Activated T-helper 1 cell treated with anti-CD3 and anti-CD28 coated beads, Interleukin-12 subunit alpha, Interleukin-12 subunit beta, Interleukin-2, Interleukin-4 antibody, amounts not matched to agents 30 ng/mL and 10 ng/mL and 1 ng/mL, durations not matched to agents 14 hours and 24 hours and 36 hours (primary cell): ENCODE data around the gene PLAAT4. TPM values are rescaled to one million over a fixed set of nuclear protein-coding genes. Genes with fewer than 3 reads are reported as not detected.

Experiments
- DNase-seq: peaks from one replicate; pipeline ENCODE4 v3.0.0; 2021; ENCODE audit warnings: low spot score
- H3K27ac Mint-ChIP-seq: one replicate; pipeline ENCODE4 v1.8.0; 2021; ENCODE audit warnings: mild to moderate bottlenecking, mixed read lengths
- H3K27me3 Mint-ChIP-seq: one replicate; pipeline ENCODE4 v1.8.0; 2022; ENCODE audit warnings: mild to moderate bottlenecking, moderate library complexity, mixed read lengths; ENCODE audit not compliant: insufficient read depth
- H3K36me3 Mint-ChIP-seq: one replicate; pipeline ENCODE4 v1.8.0; 2021; ENCODE audit warnings: low read depth, mixed read lengths
- H3K4me1 Mint-ChIP-seq: one replicate; pipeline ENCODE4 v1.8.0; 2021; ENCODE audit warnings: low read depth, mixed read lengths
- H3K4me3 Mint-ChIP-seq: one replicate; pipeline ENCODE4 v1.8.0; 2021; ENCODE audit warnings: mild to moderate bottlenecking, moderate library complexity, mixed read lengths
- H3K9me3 Mint-ChIP-seq: one replicate; pipeline ENCODE4 v1.8.0; 2021; ENCODE audit warnings: mixed read lengths
- intact Hi-C: fragments of 100-400 bp; cut with micrococcal nuclease; formaldehyde crosslinking; loops from one replicate; pipeline ENCODE4 v1.15.1; 2024
- total RNA-seq: library from RNA; stranded (reverse); gene quantifications from 2 replicates; pipeline ENCODE4 v1.2.3, GENCODE V29; 2022

PLAAT4 gene
- total RNA-seq, 1 donor from 2014 or later, result 11.8 TPM

DNA sequence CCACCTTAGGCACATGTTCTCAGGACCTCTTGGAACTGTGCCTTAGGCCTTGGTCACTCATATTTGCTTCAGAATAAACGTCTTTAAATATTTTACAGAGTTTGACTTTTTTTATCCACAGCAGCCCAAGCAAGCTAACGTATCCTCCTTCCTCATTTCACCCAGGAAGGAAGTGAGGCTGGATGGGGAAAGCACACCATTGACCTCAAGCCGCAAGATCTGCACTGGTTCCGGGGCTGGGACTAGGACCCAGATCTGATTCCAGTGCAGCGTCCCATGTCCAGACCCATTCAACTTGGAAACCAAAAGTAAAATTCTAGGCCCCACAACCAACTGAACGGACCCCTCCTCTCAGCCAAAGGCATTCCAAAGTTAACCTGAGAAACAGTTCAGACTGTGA is 33.1 kb upstream of the PLAAT4 start:
- intact Hi-C loops, result no loop called here
- Mint-ChIP-seq H3K4me3 (no peak overlapping the region), H3K4me1 (no peaks in the 10 kb centered on the region), H3K27ac (no peak overlapping the region), H3K9me3 (peaks cover 22% of the 10 kb centered on the region), H3K36me3 (peaks cover 6% of the 10 kb centered on the region), H3K27me3 (peaks cover 8% of the 10 kb centered on the region)
- DNase-seq, result no peak

DNA sequence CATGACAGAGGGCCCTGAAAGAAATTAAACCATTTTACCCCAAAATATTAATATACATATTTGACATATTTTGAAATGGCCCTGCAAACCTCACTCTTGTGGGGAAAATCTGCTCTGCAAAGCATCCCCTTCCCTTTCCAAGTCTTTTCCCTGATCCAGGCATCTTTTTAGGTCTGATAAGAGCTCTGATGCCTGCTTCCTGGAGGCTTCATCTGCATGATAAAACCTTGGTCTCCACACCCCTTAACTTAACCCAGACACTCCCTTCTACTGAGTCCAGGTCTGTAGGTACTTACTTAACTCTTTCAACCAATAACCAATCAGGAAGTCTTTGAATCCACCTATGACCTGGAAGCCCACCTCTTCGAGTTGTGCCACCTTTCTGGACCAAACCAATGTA is 32.6 kb upstream of the PLAAT4 start:
- H3K36me3 Mint-ChIP-seq, result peaks cover 6% of the 10 kb centered on the region
- intact Hi-C loops, result no loop called here
- H3K9me3 Mint-ChIP-seq, result peaks cover 18% of the 10 kb centered on the region
- no peak overlapping the region for H3K27ac Mint-ChIP-seq
- DNase-seq, result no peak
- peaks cover 4% of the 10 kb centered on the region for H3K27me3 Mint-ChIP-seq
- H3K4me1 Mint-ChIP-seq, result no peaks in the 10 kb centered on the region
- H3K4me3 Mint-ChIP-seq, result no peak overlapping the region

DNA sequence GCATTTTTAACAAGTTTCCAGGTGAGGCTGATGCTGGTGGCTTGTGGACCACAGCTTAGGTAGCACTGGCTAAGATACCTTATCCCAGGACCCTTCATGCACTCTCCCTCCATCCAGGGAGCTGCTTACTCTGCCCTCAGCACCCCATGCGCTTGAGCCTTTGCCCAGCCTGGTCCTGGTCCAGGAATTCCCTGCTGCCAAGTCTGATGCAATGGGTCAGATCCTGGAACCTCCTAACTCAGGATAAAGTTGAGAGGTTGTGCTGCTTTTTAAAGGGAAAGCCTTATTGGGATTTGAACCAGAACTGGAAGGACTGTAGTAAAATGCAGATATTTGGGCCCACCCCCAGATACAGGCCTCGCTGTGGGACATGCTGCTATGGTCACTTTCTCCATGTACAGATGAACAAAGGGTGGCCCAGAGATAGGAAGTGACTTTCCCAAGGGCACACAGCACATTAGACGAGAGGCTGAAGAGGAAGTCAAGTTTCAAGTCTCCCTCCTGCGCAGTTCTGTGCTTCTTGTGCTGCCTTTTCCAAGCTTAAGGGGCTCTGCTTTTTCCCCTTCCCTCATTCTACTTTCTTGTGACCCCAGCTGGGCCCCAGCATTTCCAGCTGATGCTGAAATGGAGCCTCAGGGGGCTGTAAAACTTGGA is 31.5 kb upstream of the PLAAT4 start:
- H3K9me3 Mint-ChIP-seq, result peaks cover 13% of the 10 kb centered on the region
- DNase-seq, result no peak
- H3K27me3 Mint-ChIP-seq, result peaks cover 4% of the 10 kb centered on the region
- no peak overlapping the region for H3K27ac Mint-ChIP-seq
- H3K4me1 Mint-ChIP-seq, result no peaks in the 10 kb centered on the region
- intact Hi-C loops, result no loop called here
- H3K36me3 Mint-ChIP-seq, result peaks cover 6% of the 10 kb centered on the region
- no peak overlapping the region for H3K4me3 Mint-ChIP-seq

DNA sequence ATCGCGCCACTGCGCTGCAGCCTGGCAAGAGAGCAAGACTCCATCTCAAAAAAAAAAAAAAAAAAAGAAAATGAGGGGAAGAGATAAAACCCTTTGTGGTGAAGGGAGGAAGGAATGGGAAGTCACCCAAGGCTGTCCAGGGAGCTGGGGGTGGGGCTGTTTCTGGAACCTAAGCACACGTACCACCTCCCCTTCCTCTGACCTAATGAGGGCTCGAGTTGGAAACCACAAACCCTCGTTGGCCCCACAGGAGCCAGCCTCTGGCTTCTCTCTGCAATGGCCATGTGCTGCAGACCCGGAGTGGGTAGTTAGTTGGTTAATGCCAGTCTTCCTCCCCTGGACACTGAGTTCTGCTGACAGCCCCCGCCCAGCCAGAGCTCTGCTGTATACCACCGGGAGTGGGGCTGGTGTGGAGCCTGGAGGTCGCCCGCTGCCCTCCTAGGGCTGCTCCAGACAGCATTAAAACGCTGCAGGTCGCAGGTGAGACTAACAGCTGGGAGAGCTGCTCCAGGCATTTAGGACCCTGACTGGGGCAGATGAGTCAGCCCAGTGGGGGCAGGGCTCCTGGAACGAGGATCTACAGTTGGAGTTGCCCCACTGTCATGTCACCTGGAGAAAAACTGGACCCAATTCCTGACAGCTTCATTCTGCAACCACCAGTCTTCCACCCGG is 30.6 kb upstream of the PLAAT4 start, which contains the start of gene LGALS12:
Gene LGALS12 (plus strand): TSS at position 228 of the 672 bp plus-strand sequence. CDS start 375 bp downstream, at position 603.
- DNase-seq, result no peak
- Mint-ChIP-seq H3K4me3 (no peak within 1 kb of the TSS), H3K9me3 (peaks cover 3% of the 10 kb centered on the region), H3K36me3 (peaks cover 2% of the 10 kb centered on the region), H3K27me3 (peaks cover 4% of the 10 kb centered on the region), H3K4me1 (no peaks in the 10 kb centered on the region), H3K27ac (no peak within 1 kb of the TSS)
- intact Hi-C loops, result no loop called here

DNA sequence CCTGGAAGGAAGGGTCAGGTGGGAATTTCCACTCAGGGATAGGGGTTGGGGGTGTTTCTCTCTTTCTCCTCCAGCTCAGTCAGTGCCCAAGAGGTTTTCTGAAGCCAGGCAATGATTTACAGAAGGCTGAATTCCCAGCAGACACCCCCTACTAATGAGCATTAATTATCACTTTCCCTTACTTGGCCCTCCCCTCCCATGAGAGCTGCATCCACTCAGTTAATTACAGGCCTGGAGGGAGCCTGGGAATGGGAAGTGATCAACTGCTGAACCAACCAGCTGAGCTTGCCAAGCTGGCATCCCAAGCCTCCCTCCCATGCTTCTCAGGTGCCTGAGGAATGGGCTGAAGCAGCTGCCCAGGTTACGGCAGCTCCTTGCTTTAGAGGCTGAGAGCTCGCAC is 29.7 kb upstream of the PLAAT4 start:
- Mint-ChIP-seq H3K36me3 (peaks cover 2% of the 10 kb centered on the region), H3K27me3 (peaks cover 4% of the 10 kb centered on the region), H3K27ac (no peak overlapping the region), H3K4me3 (no peak overlapping the region), H3K9me3 (no peaks in the 10 kb centered on the region), H3K4me1 (no peaks in the 10 kb centered on the region)
- DNase-seq, result no peak
- intact Hi-C loops, result no loop called here

DNA sequence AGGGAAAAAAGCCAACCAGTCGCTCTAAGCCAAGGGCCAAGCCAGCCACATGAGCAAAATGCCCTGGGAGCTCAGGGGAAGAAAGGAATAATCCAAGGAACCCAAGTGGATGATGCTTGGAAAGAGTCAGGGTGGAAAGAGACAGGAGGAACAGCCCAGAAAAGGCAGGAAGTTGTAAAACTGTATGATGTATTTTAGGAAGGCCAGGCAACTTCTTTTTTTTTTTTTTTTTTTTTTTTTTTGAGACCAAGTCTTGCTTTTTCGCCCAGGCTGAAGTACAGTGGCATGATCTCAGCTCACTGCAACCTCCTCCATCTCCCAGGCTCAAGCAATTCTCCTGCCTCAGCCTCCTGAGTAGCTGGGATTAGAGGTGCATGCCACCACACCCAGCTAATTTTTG is 29.1 kb upstream of the PLAAT4 start:
- H3K27ac Mint-ChIP-seq, result no peak overlapping the region
- H3K27me3 Mint-ChIP-seq, result peaks cover 4% of the 10 kb centered on the region
- H3K9me3 Mint-ChIP-seq, result no peaks in the 10 kb centered on the region
- no peaks in the 10 kb centered on the region for H3K4me1 Mint-ChIP-seq
- no peak for DNase-seq
- intact Hi-C loops, result no loop called here
- no peaks in the 10 kb centered on the region for H3K36me3 Mint-ChIP-seq
- no peak overlapping the region for H3K4me3 Mint-ChIP-seq

DNA sequence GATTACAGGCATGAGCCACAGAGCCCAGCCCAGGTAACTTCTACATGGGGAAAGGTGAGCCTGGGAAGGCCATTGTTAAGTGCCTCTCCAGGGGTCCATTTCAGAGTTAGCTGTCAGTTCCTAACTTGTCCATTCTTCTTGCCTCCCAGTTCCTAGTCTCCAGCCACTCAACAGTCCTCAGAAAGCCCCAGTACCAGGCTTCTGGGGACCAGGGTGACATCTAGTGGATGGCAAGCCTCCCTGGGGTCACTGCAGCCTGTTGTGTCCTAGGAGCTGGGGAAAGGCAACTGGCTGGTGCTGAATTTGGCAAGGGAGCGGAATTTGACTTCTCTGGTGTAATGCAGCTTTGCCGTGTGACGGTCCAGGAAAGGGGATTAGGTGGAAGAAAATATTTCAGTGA is 28.6 kb upstream of the PLAAT4 start:
- Mint-ChIP-seq H3K27me3 (peaks cover 4% of the 10 kb centered on the region), H3K9me3 (no peaks in the 10 kb centered on the region), H3K4me1 (no peaks in the 10 kb centered on the region), H3K4me3 (no peak overlapping the region), H3K27ac (no peak overlapping the region), H3K36me3 (no peaks in the 10 kb centered on the region)
- DNase-seq, result no peak
- intact Hi-C loops, result no loop called here

DNA sequence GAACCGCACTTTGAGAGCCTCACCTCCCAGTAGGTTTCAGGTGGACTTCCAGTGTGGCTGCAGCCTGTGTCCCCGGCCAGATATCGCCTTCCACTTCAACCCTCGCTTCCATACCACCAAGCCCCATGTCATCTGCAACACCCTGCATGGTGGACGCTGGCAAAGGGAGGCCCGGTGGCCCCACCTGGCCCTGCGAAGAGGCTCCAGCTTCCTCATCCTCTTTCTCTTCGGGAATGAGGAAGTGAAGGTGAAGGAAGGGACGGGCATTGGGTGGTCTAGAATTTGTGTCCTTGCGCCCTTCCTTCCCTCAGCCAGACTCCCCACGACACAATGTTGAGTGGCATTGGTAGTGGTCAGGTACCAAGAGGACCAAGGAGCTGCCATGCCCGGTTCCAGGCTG is 27.9 kb upstream of the PLAAT4 start:
- Mint-ChIP-seq H3K27me3 (peaks cover 4% of the 10 kb centered on the region), H3K4me3 (no peak overlapping the region), H3K27ac (no peak overlapping the region), H3K36me3 (no peaks in the 10 kb centered on the region), H3K9me3 (no peaks in the 10 kb centered on the region), H3K4me1 (no peaks in the 10 kb centered on the region)
- intact Hi-C loops, result no loop called here
- no peak for DNase-seq

DNA sequence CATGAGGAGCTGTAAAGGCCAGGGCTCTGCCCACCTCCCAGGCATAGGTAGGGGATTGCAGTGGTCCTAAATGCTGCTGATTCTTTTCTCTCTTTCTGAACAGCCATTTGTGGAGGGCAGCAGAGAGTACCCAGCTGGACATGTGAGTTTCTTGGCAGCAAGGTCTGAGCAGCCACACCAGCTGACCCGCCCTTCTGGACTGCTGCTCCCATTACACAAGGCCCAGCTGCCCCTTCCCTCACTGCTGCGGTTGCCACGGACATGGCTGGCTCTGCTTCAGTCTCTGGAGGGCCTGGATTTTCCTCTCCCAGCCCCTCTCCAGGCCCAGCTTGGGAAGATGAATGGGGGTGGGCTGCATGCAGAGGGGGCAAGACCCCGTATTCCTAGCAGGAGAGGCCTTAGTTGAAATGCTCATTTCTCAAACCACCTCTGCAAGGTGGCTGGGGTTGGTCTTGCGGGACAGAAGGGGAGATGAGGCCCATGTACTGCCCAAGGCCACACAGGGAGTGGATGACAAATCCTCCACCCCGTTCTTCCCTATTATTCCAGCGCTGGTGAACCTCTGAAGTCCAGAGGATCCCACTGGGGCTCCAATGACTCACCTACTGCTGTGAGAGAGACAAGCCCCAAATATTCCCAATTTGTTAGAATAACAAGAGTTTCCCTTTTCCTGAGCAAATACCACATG is 26.1 kb upstream of the PLAAT4 start:
- Mint-ChIP-seq H3K27ac (no peak overlapping the region), H3K4me1 (no peaks in the 10 kb centered on the region), H3K27me3 (peaks cover 4% of the 10 kb centered on the region), H3K36me3 (no peaks in the 10 kb centered on the region), H3K9me3 (no peaks in the 10 kb centered on the region), H3K4me3 (no peak overlapping the region)
- no peak for DNase-seq
- intact Hi-C loops, result no loop called here

DNA sequence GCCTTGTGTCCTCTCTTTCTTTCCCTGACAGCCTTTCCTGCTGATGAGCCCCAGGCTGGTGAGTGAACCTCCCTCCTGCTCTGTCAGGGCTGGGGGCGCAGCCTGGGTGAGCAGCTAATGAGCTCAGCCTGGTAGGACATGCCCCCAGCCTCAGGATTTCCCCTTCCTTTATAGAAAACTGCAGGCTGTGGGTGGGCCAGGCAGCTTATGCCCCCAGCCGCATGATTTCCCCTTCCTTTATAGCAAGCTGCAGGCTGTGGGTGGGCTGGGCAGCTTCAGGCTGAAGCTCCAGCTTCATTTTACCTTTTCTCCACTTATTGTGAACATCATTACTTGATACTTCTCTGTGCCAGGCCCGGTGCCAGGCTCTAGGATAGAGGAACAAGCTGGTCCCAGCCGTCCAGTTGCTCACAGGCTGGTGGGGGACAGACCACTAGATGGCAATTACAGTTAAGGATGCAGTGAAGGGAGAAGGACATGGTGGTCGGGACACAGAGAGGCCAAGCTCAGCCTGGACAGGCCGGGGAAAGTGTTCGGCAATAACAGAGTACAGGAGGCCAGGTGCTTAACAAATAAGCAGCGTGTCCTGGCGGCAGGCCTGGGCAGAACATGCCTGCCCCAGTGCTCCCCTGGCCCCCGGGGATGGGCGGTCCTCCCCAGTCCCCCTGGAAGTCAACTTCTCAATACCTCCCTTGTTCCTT is 25.4 kb upstream of the PLAAT4 start:
- H3K4me1 Mint-ChIP-seq, result no peaks in the 10 kb centered on the region
- peaks cover 4% of the 10 kb centered on the region for H3K27me3 Mint-ChIP-seq
- intact Hi-C loops, result no loop called here
- no peak overlapping the region for H3K27ac Mint-ChIP-seq
- H3K9me3 Mint-ChIP-seq, result no peaks in the 10 kb centered on the region
- no peak overlapping the region for H3K4me3 Mint-ChIP-seq
- DNase-seq, result no peak
- no peaks in the 10 kb centered on the region for H3K36me3 Mint-ChIP-seq

DNA sequence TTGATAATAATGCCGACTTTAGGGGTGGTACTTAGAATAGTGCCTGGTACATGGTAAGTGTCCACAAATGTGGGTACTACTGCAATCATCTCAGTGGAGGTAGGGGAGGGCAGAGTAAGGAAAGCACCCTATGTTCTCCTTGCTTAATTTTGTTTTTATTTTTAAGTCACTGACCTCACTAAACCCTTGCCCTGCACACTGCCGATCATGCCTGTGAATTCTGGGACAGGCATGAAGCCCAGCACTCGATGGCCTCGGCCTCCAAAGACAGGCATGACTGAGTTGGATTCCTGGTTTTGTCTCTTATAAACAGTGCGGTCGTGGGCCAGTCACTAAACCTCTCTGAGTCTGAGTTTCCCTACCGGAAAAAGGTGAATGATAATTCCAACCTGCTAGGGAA is 23.8 kb upstream of the PLAAT4 start:
- Mint-ChIP-seq H3K27me3 (peaks cover 4% of the 10 kb centered on the region), H3K27ac (no peak overlapping the region), H3K9me3 (no peaks in the 10 kb centered on the region), H3K36me3 (no peaks in the 10 kb centered on the region), H3K4me1 (no peaks in the 10 kb centered on the region), H3K4me3 (no peak overlapping the region)
- intact Hi-C loops, result no loop called here
- no peak for DNase-seq

DNA sequence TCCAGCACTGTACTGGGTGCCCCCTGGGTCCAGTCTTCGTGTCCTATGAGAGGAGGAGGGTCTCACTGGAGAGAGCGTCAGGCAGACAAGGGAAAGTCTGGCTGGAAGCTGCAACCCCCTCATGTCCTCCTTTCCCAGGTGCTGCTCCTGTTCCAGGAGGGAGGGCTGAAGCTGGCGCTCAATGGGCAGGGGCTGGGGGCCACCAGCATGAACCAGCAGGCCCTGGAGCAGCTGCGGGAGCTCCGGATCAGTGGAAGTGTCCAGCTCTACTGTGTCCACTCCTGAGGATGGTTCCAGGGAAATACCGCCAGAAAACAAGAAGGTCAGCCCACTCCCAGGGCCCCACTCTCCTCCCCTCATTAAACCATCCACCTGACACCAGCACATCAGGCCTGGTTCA is 20.5 kb upstream of the PLAAT4 start:
- intact Hi-C loops, result no loop called here

DNA sequence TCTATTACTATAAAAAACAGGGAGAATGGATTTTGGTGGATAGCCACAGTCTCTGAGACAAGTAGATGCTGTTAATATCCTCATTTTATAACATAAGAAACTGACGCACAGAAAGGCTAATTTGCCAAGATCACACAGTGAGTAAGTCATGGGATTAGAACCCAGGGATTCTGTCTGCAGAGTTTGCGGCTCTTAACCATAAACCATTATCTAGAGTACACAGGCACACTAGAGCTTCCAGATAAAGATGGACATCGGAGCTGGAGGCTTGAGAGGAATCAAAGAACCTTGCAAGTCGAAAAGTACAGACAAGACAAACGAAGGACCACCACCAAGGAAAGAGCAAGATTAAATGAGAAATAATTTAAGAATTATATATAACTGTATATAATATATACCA is 19.5 kb upstream of the PLAAT4 start:
- peaks cover 8% of the 10 kb centered on the region for H3K27me3 Mint-ChIP-seq
- intact Hi-C loops, result no loop called here
- no peaks in the 10 kb centered on the region for H3K36me3 Mint-ChIP-seq

More for the DNA sequence above, 20.5 kb upstream of the PLAAT4 start:
- no peak overlapping the region for H3K27ac Mint-ChIP-seq
- no peak overlapping the region for H3K4me3 Mint-ChIP-seq
- no peak for DNase-seq
- H3K9me3 Mint-ChIP-seq, result no peaks in the 10 kb centered on the region
- peaks cover 8% of the 10 kb centered on the region for H3K27me3 Mint-ChIP-seq
- H3K36me3 Mint-ChIP-seq, result no peaks in the 10 kb centered on the region
- peaks cover 12% of the 10 kb centered on the region for H3K4me1 Mint-ChIP-seq

More for the DNA sequence above, 19.5 kb upstream of the PLAAT4 start:
- no peak for DNase-seq
- no peaks in the 10 kb centered on the region for H3K9me3 Mint-ChIP-seq
- peaks cover 12% of the 10 kb centered on the region for H3K4me1 Mint-ChIP-seq
- H3K4me3 Mint-ChIP-seq, result no peak overlapping the region
- H3K27ac Mint-ChIP-seq, result no peak overlapping the region
